GM23338 (cell line): Measurements from ENCODE around the gene STON2. TPM values are rescaled to one million over a fixed set of nuclear protein-coding genes. Genes with fewer than 3 reads are reported as not detected.

Experiments used
- ATAC-seq: fragments of 200-7000 bp; cut with Tn5 transposase; 3 replicates; pipeline ENCODE4 v1.9.1; 2020
- DNase-seq: peaks from one replicate; pipeline ENCODE4 v3.0.0-alpha.2; 2015; ENCODE audit warnings: low spot score
- H2AFZ ChIP-seq: fragments of 200-600 bp; sonication (generic); 2 replicates; pipeline ENCODE4 v1.8.0; 2016; ENCODE audit warnings: antibody characterized with exemption, mild to moderate bottlenecking, moderate library complexity
- H3F3A ChIP-seq: fragments of 200-600 bp; sonication (generic); replicated peaks from 2 replicates; pipeline ENCODE4 v1.8.0; 2017; ENCODE audit warnings: antibody characterized with exemption, mixed run types, low read depth
- H3K27ac ChIP-seq: fragments of 200-600 bp; sonication (generic); 2 replicates; pipeline ENCODE4 v1.6.1; 2016; ENCODE audit warnings: low read depth
- H3K27me3 ChIP-seq: fragments of 200-600 bp; sonication (generic); 2 replicates; pipeline ENCODE4 v1.8.0; 2016; ENCODE audit warnings: mild to moderate bottlenecking, mixed run types, moderate library complexity; ENCODE audit not compliant: insufficient read depth
- H3K36me3 ChIP-seq: fragments of 200-600 bp; sonication (generic); 2 replicates; pipeline ENCODE4 v1.8.0; 2016; ENCODE audit warnings: mild to moderate bottlenecking; ENCODE audit not compliant: insufficient read depth
- H3K4me1 ChIP-seq: fragments of 200-600 bp; sonication (generic); 2 replicates; pipeline ENCODE4 v1.8.0; 2016; ENCODE audit warnings: mild to moderate bottlenecking, moderate library complexity; ENCODE audit not compliant: insufficient read depth
- H3K4me2 ChIP-seq: fragments of 200-600 bp; sonication (generic); 2 replicates; pipeline ENCODE4 v1.7.1; 2017; ENCODE audit warnings: mixed run types
- H3K4me3 ChIP-seq: fragments of 200-600 bp; sonication (generic); 2 replicates; pipeline ENCODE4 v1.6.1; 2016; ENCODE audit warnings: mixed run types
- H3K79me2 ChIP-seq: fragments of 200-600 bp; sonication (generic); replicated peaks from 2 replicates; pipeline ENCODE4 v1.8.0; 2017; ENCODE audit warnings: mild to moderate bottlenecking; ENCODE audit not compliant: insufficient read depth
- H3K9me2 ChIP-seq: fragments of 200-600 bp; sonication (generic); 2 replicates; pipeline ENCODE4 v1.8.0; 2017; ENCODE audit not compliant: insufficient read depth
- H4K20me1 ChIP-seq: fragments of 200-600 bp; sonication (generic); replicated peaks from 2 replicates; pipeline ENCODE4 v1.8.0; 2017; ENCODE audit warnings: mild to moderate bottlenecking; ENCODE audit not compliant: insufficient read depth
- H3K27ac Mint-ChIP-seq: 2 replicates; pipeline ENCODE4 v1.8.0; 2020; ENCODE audit warnings: inconsistent platforms, mild to moderate bottlenecking, moderate library complexity, mixed read lengths
- H3K27me3 Mint-ChIP-seq: 3 replicates; pipeline ENCODE4 v1.8.0; 2022; ENCODE audit warnings: low read depth, mild to moderate bottlenecking, moderate library complexity, mixed read lengths, inconsistent platforms; ENCODE audit not compliant: insufficient read depth, poor library complexity
- H3K36me3 Mint-ChIP-seq: 3 replicates; pipeline ENCODE4 v1.8.0; 2021; ENCODE audit warnings: low read depth, mild to moderate bottlenecking, inconsistent platforms, moderate library complexity, mixed read lengths
- H3K4me1 Mint-ChIP-seq: 3 replicates; pipeline ENCODE4 v1.8.0; 2020; ENCODE audit warnings: mild to moderate bottlenecking, inconsistent platforms, mixed read lengths
- H3K4me3 Mint-ChIP-seq: 3 replicates; pipeline ENCODE4 v1.8.0; 2021; ENCODE audit warnings: moderate library complexity, mild to moderate bottlenecking, inconsistent platforms, mixed read lengths
- H3K9me3 Mint-ChIP-seq: 3 replicates; pipeline ENCODE4 v1.8.0; 2020; ENCODE audit warnings: moderate library complexity, mild to moderate bottlenecking, inconsistent platforms, mixed read lengths
- CREB1 ChIP-seq: fragments of 250-450 bp; sonication (Bioruptor Pico); IDR thresholded peaks from 2 replicates; pipeline ENCODE4 v1.5.0; 2020; ENCODE audit warnings: low read depth, mild to moderate bottlenecking, moderate library complexity
- ETS1 ChIP-seq: IDR thresholded peaks from 2 replicates; pipeline ENCODE4 v1.6.1; 2016; ENCODE audit warnings: antibody characterized with exemption
- EZH2 ChIP-seq: fragments of 200-600 bp; sonication (generic); IDR thresholded peaks from one replicate; pipeline ENCODE4 v1.8.0; 2017; ENCODE audit warnings: antibody characterized with exemption, mild to moderate bottlenecking, low read depth; ENCODE audit not compliant: unreplicated experiment
- EZH2phosphoT487 ChIP-seq: fragments of 200-600 bp; sonication (generic); IDR thresholded peaks from one replicate; pipeline ENCODE4 v1.8.1; 2018; ENCODE audit warnings: antibody characterized with exemption; ENCODE audit not compliant: unreplicated experiment
- JUNB ChIP-seq: IDR thresholded peaks from one replicate; pipeline ENCODE4 v1.6.1; 2016; ENCODE audit warnings: antibody characterized with exemption; ENCODE audit not compliant: unreplicated experiment
- NANOG ChIP-seq: IDR thresholded peaks from 2 replicates; pipeline ENCODE4 v1.6.1; 2016; ENCODE audit warnings: antibody characterized with exemption, borderline replicate concordance
- POLR2AphosphoS5 ChIP-seq: IDR thresholded peaks from 2 replicates; pipeline ENCODE4 v1.6.1; 2016; ENCODE audit warnings: antibody characterized with exemption, low read depth
- ZNF114 ChIP-seq: fragments of 250-450 bp; sonication (Bioruptor Pico); IDR thresholded peaks from 2 replicates; pipeline ENCODE4 v1.5.0; 2020; ENCODE audit warnings: mild to moderate bottlenecking, moderate library complexity
- polyA plus RNA-seq: library from polyadenylated mRNA; unstranded; fragments of >200 nt; fragmentation: Nextera tagmentation; extraction: Ambion mirVana; gene quantifications from 2 replicates; pipeline ENCODE4 v1.2.1, GENCODE V29; 2016
- total RNA-seq: library from RNA; depleted of rRNA; stranded (reverse); fragments of >200 nt; shearing (Covaris generic); gene quantifications from 2 replicates; pipeline ENCODE4 v1.2.3, GENCODE V29; 2014
- TF ChIP-seq, protein P1 (sequence below), 2 experiments: fragments of 200-600 bp in 1 of 2; sonication (generic) in 1 of 2; conservative IDR thresholded peaks; 2 replicates each; pipeline versions ENCODE4 v1.5.1 to v1.6.1; 2016 to 2017; ENCODE audit warnings: antibody characterized with exemption in 2 of 2, low read depth in 2 of 2, mild to moderate bottlenecking in 2 of 2, moderate library complexity in 1 of 2
- TF ChIP-seq, protein P2 (sequence below): IDR thresholded peaks from one replicate; pipeline ENCODE4 v1.6.1; 2018; ENCODE audit warnings: antibody characterized with exemption; ENCODE audit not compliant: unreplicated experiment
- TF ChIP-seq, protein P3 (sequence below): fragments of 250-450 bp; sonication (Bioruptor Pico); IDR thresholded peaks from 2 replicates; pipeline ENCODE4 v1.5.0; 2020; ENCODE audit warnings: mild to moderate bottlenecking, moderate library complexity

STON2 gene
- total and polyA plus RNA-seq, 2 experiments from 2014 or later = 8.2 to 71.0 TPM

DNA sequence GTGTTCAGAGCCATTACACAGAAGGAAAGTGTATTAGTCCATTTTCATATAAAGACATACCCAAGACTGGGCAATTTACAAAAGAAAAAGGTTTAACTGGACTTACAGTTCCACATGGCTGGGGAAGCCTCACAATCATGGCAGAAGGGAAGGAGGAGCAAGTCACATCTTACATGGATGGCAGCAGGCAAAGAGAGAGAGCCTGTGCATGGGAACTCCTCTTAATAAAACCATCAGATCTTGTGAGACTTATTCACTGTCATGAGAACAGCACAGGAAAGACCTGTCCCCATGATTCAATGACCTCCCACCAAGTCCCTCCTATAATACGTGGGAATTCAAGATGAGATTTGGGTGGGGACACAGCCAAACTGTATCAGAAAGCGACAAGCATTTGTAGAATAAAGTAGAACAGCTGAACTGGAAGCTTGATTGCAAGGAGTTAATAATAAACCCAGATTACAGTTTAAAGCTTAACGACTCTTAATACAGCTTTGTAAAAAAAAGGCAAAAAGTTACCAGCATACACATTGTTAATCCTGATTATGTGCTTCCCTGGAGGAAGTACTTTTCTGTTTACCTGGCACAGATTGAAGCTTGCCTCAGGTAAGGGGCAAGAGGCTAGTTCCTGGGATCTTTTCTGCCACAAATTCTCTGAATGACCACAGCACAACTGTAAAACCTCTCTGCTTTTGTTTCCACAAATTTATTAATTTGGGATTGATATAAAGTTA is 18.1 kb upstream of the STON2 start (continued):
- TF ChIP-seq, protein P1, sequence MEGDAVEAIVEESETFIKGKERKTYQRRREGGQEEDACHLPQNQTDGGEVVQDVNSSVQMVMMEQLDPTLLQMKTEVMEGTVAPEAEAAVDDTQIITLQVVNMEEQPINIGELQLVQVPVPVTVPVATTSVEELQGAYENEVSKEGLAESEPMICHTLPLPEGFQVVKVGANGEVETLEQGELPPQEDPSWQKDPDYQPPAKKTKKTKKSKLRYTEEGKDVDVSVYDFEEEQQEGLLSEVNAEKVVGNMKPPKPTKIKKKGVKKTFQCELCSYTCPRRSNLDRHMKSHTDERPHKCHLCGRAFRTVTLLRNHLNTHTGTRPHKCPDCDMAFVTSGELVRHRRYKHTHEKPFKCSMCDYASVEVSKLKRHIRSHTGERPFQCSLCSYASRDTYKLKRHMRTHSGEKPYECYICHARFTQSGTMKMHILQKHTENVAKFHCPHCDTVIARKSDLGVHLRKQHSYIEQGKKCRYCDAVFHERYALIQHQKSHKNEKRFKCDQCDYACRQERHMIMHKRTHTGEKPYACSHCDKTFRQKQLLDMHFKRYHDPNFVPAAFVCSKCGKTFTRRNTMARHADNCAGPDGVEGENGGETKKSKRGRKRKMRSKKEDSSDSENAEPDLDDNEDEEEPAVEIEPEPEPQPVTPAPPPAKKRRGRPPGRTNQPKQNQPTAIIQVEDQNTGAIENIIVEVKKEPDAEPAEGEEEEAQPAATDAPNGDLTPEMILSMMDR (conservative IDR thresholded peaks at IDR 0.05; ENCODE audit: low read depth in 2 of 2) = no peak
- TF ChIP-seq JUNB = no peak
- TF ChIP-seq ZNF114 (CRISPR knock-in tag) = no peak
- no peak for TF ChIP-seq CREB1
- TF ChIP-seq, protein P2, sequence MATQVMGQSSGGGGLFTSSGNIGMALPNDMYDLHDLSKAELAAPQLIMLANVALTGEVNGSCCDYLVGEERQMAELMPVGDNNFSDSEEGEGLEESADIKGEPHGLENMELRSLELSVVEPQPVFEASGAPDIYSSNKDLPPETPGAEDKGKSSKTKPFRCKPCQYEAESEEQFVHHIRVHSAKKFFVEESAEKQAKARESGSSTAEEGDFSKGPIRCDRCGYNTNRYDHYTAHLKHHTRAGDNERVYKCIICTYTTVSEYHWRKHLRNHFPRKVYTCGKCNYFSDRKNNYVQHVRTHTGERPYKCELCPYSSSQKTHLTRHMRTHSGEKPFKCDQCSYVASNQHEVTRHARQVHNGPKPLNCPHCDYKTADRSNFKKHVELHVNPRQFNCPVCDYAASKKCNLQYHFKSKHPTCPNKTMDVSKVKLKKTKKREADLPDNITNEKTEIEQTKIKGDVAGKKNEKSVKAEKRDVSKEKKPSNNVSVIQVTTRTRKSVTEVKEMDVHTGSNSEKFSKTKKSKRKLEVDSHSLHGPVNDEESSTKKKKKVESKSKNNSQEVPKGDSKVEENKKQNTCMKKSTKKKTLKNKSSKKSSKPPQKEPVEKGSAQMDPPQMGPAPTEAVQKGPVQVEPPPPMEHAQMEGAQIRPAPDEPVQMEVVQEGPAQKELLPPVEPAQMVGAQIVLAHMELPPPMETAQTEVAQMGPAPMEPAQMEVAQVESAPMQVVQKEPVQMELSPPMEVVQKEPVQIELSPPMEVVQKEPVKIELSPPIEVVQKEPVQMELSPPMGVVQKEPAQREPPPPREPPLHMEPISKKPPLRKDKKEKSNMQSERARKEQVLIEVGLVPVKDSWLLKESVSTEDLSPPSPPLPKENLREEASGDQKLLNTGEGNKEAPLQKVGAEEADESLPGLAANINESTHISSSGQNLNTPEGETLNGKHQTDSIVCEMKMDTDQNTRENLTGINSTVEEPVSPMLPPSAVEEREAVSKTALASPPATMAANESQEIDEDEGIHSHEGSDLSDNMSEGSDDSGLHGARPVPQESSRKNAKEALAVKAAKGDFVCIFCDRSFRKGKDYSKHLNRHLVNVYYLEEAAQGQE = no peak
- TF ChIP-seq NANOG = no peak
- TF ChIP-seq EZH2phosphoT487 = no peak
- TF ChIP-seq POLR2AphosphoS5 = no peak
- no peak for TF ChIP-seq EZH2

DNA sequence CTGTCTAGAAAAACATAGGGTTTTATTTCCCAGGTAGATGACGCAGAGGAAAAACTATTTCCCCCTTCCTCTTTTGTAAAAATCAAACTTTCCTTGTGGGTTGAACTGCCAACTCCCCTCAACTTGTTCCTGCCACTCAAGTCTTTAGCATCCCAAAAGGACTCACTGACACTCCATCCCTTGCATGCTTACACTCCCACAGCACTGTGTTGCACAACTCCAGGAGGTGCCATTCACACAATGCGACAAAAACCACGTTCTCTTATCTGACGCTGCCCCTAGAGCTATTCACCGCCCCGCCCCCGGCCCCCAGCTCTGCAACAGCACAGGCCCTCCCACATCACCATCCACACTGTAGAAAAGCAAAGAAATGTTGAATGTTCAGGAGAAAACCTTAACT is 16.9 kb upstream of the STON2 start:
- peaks cover 19% of the 10 kb centered on the region for H3K79me2 ChIP-seq
- ATAC-seq (no peak), DNase-seq (no peak)
- H4K20me1 ChIP-seq = no peaks in the 10 kb centered on the region
- H3K9me2 ChIP-seq = 0 out of 2 replicates have a peak, but pooled peaks cover 2% of the 10 kb centered on the region
- H3K27me3 ChIP-seq = no peaks in the 10 kb centered on the region
- no peaks in the 10 kb centered on the region; the same call in 1 of the 3 replicates for H3K4me1 Mint-ChIP-seq
- H3K4me3 ChIP-seq = no peak overlapping the region
- H3K4me1 ChIP-seq = no peaks in the 10 kb centered on the region
- H3K36me3 ChIP-seq = no peaks in the 10 kb centered on the region
- no peak overlapping the region for H3K4me2 ChIP-seq
- H3K36me3 Mint-ChIP-seq = peaks cover 46% of the 10 kb centered on the region
- H3K4me3 Mint-ChIP-seq = no peak overlapping the region
- H3K27ac Mint-ChIP-seq = no peak overlapping the region
- peaks cover 10% of the 10 kb centered on the region for H3K9me3 Mint-ChIP-seq
- no peaks in the 10 kb centered on the region for H3F3A ChIP-seq
- H3K27me3 Mint-ChIP-seq = no peaks in the 10 kb centered on the region
- no peak overlapping the region for H2AFZ ChIP-seq
- H3K27ac ChIP-seq = no peak overlapping the region
- no peak for TF ChIP-seq ETS1
- no peak for TF ChIP-seq EZH2phosphoT487
- TF ChIP-seq NANOG = no peak
- TF ChIP-seq, protein P3, sequence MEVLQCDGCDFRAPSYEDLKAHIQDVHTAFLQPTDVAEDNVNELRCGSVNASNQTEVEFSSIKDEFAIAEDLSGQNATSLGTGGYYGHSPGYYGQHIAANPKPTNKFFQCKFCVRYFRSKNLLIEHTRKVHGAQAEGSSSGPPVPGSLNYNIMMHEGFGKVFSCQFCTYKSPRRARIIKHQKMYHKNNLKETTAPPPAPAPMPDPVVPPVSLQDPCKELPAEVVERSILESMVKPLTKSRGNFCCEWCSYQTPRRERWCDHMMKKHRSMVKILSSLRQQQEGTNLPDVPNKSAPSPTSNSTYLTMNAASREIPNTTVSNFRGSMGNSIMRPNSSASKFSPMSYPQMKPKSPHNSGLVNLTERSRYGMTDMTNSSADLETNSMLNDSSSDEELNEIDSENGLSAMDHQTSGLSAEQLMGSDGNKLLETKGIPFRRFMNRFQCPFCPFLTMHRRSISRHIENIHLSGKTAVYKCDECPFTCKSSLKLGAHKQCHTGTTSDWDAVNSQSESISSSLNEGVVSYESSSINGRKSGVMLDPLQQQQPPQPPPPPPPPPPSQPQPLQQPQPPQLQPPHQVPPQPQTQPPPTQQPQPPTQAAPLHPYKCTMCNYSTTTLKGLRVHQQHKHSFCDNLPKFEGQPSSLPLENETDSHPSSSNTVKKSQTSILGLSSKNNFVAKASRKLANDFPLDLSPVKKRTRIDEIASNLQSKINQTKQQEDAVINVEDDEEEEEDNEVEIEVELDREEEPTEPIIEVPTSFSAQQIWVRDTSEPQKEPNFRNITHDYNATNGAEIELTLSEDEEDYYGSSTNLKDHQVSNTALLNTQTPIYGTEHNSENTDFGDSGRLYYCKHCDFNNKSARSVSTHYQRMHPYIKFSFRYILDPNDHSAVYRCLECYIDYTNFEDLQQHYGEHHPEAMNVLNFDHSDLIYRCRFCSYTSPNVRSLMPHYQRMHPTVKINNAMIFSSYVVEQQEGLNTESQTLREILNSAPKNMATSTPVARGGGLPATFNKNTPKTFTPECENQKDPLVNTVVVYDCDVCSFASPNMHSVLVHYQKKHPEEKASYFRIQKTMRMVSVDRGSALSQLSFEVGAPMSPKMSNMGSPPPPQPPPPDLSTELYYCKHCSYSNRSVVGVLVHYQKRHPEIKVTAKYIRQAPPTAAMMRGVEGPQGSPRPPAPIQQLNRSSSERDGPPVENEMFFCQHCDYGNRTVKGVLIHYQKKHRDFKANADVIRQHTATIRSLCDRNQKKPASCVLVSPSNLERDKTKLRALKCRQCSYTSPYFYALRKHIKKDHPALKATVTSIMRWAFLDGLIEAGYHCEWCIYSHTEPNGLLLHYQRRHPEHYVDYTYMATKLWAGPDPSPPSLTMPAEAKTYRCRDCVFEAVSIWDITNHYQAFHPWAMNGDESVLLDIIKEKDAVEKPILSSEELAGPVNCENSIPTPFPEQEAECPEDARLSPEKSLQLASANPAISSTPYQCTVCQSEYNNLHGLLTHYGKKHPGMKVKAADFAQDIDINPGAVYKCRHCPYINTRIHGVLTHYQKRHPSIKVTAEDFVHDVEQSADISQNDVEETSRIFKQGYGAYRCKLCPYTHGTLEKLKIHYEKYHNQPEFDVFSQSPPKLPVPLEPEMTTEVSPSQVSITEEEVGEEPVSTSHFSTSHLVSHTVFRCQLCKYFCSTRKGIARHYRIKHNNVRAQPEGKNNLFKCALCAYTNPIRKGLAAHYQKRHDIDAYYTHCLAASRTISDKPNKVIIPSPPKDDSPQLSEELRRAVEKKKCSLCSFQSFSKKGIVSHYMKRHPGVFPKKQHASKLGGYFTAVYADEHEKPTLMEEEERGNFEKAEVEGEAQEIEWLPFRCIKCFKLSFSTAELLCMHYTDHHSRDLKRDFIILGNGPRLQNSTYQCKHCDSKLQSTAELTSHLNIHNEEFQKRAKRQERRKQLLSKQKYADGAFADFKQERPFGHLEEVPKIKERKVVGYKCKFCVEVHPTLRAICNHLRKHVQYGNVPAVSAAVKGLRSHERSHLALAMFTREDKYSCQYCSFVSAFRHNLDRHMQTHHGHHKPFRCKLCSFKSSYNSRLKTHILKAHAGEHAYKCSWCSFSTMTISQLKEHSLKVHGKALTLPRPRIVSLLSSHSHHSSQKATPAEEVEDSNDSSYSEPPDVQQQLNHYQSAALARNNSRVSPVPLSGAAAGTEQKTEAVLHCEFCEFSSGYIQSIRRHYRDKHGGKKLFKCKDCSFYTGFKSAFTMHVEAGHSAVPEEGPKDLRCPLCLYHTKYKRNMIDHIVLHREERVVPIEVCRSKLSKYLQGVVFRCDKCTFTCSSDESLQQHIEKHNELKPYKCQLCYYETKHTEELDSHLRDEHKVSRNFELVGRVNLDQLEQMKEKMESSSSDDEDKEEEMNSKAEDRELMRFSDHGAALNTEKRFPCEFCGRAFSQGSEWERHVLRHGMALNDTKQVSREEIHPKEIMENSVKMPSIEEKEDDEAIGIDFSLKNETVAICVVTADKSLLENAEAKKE = no peak
- no peak for TF ChIP-seq JUNB
- TF ChIP-seq CREB1 = no peak
- no peak for TF ChIP-seq POLR2AphosphoS5
